H9 (cell line): Measurements from ENCODE around the gene NFATC1. TPM values are rescaled to one million over a fixed set of nuclear protein-coding genes. Genes with fewer than 3 reads are reported as not detected.

Source experiments
- DNase-seq: peaks from one replicate; pipeline ENCODE4 v3.0.0-alpha.2; 2017
- H2AFZ ChIP-seq: one replicate; pipeline ENCODE4 v1.6.1; 2013; ENCODE audit warnings: mild to moderate bottlenecking, low read length, control low read depth, moderate library complexity
- H2AK5ac ChIP-seq: 2 replicates; pipeline ENCODE4 v1.6.1; 2013; ENCODE audit warnings: low read length, control low read depth, mixed read lengths; ENCODE audit not compliant: insufficient read length
- H2BK120ac ChIP-seq: one replicate; pipeline ENCODE4 v1.6.1; 2013; ENCODE audit warnings: low read depth, mild to moderate bottlenecking, low read length, control low read depth, inconsistent platforms; ENCODE audit not compliant: poor library complexity, severe bottlenecking
- H2BK12ac ChIP-seq: 2 replicates; pipeline ENCODE4 v1.6.1; 2013; ENCODE audit warnings: low read length, control low read depth, mixed read lengths, low read depth; ENCODE audit not compliant: insufficient read length
- H2BK15ac ChIP-seq: 2 replicates; pipeline ENCODE4 v1.6.1; 2013; ENCODE audit warnings: low read depth, low read length, control low read depth
- H2BK20ac ChIP-seq: one replicate; pipeline ENCODE4 v1.6.1; 2013; ENCODE audit warnings: low read depth, mild to moderate bottlenecking, low read length, control low read depth, inconsistent platforms; ENCODE audit not compliant: poor library complexity, severe bottlenecking
- H2BK5ac ChIP-seq: 2 replicates; pipeline ENCODE4 v1.6.1; 2013; ENCODE audit warnings: low read length, control low read depth, mixed read lengths; ENCODE audit not compliant: insufficient read length
- H3K14ac ChIP-seq: 2 replicates; pipeline ENCODE4 v1.6.1; 2013; ENCODE audit warnings: low read length, control low read depth; ENCODE audit not compliant: insufficient read depth
- H3K18ac ChIP-seq: 2 replicates; pipeline ENCODE4 v1.6.1; 2013; ENCODE audit warnings: low read depth, mild to moderate bottlenecking, mixed read lengths, low read length, control low read depth; ENCODE audit not compliant: insufficient read length
- H3K23ac ChIP-seq: 2 replicates; pipeline ENCODE4 v1.6.1; 2013; ENCODE audit warnings: low read length, control low read depth, mixed read lengths, low read depth; ENCODE audit not compliant: insufficient read length
- H3K23me2 ChIP-seq: 2 replicates; pipeline ENCODE4 v1.6.1; 2013; ENCODE audit warnings: low read depth, mild to moderate bottlenecking, mixed read lengths, low read length, control low read depth; ENCODE audit not compliant: insufficient read length, poor library complexity, severe bottlenecking
- H3K27ac ChIP-seq: 2 replicates; pipeline ENCODE4 v1.5.1; 2013; ENCODE audit warnings: low read length, control low read depth, mixed read lengths, low read depth; ENCODE audit not compliant: insufficient read length
- H3K27me3 ChIP-seq: 2 replicates; pipeline ENCODE4 v1.6.1; 2013; ENCODE audit warnings: low read length, control low read depth, inconsistent platforms; ENCODE audit not compliant: insufficient read depth
- H3K4ac ChIP-seq: 2 replicates; pipeline ENCODE4 v1.6.1; 2013; ENCODE audit warnings: low read depth, mild to moderate bottlenecking, control low read depth, inconsistent platforms, low read length, moderate library complexity
- H3K4me1 ChIP-seq: 2 replicates; pipeline ENCODE4 v1.6.1; 2013; ENCODE audit warnings: low read length, control low read depth, inconsistent platforms; ENCODE audit not compliant: insufficient read depth
- H3K4me2 ChIP-seq: 2 replicates; pipeline ENCODE4 v1.6.1; 2013; ENCODE audit warnings: low read length, control low read depth, mixed read lengths; ENCODE audit not compliant: insufficient read length, insufficient read depth
- H3K56ac ChIP-seq: 2 replicates; pipeline ENCODE4 v1.6.1; 2013; ENCODE audit warnings: low read depth, mild to moderate bottlenecking, mixed read lengths, low read length, control low read depth; ENCODE audit not compliant: insufficient read length
- H3K79me1 ChIP-seq: 2 replicates; pipeline ENCODE4 v1.6.1; 2013; ENCODE audit warnings: low read depth, mild to moderate bottlenecking, moderate library complexity, low read length, control low read depth, inconsistent platforms; ENCODE audit not compliant: insufficient read depth, poor library complexity, severe bottlenecking
- H3K79me2 ChIP-seq: 2 replicates; pipeline ENCODE4 v1.6.1; 2013; ENCODE audit warnings: low read length, control low read depth, inconsistent platforms; ENCODE audit not compliant: insufficient read depth
- H3K9ac ChIP-seq: 2 replicates; pipeline ENCODE4 v1.6.1; 2013; ENCODE audit warnings: low read length, control low read depth, mixed read lengths; ENCODE audit not compliant: insufficient read length; ENCODE audit errors: extremely low read depth
- H3K9me3 ChIP-seq: one replicate; pipeline ENCODE4 v1.6.1; 2013; ENCODE audit warnings: low read depth, low read length, inconsistent platforms; ENCODE audit not compliant: control insufficient read depth
- H3T11ph ChIP-seq: one replicate; pipeline ENCODE4 v1.6.1; 2013; ENCODE audit warnings: mild to moderate bottlenecking, low read length, control low read depth, inconsistent platforms
- H4K20me1 ChIP-seq: one replicate; pipeline ENCODE4 v1.6.1; 2013; ENCODE audit not compliant: control insufficient read depth, insufficient read length, insufficient read depth
- H4K5ac ChIP-seq: 2 replicates; pipeline ENCODE4 v1.6.1; 2013; ENCODE audit warnings: low read depth, mild to moderate bottlenecking, mixed read lengths, low read length, control low read depth; ENCODE audit not compliant: insufficient read length
- H4K8ac ChIP-seq: replicated peaks from 2 replicates; pipeline ENCODE4 v1.6.1; 2013; ENCODE audit warnings: low read length, control low read depth, mixed read lengths, low read depth; ENCODE audit not compliant: insufficient read length
- H4K91ac ChIP-seq: 2 replicates; pipeline ENCODE4 v1.6.1; 2013; ENCODE audit warnings: low read depth, mild to moderate bottlenecking, moderate library complexity, mixed read lengths, low read length, control low read depth; ENCODE audit not compliant: insufficient read length
- H3K27ac Mint-ChIP-seq, 3 experiments: 2 replicates in 2 of 3; 3 replicates in 1 of 3; pipeline ENCODE4 v1.8.0; 2020 to 2021; ENCODE audit warnings: mixed read lengths in 3 of 3, mild to moderate bottlenecking in 1 of 3, moderate library complexity in 1 of 3
- H3K27me3 Mint-ChIP-seq: 2 replicates; pipeline ENCODE4 v1.8.0; 2021; ENCODE audit warnings: low read depth, mild to moderate bottlenecking, moderate library complexity, mixed read lengths
- H3K36me3 Mint-ChIP-seq, 3 experiments: 2 replicates in 2 of 3; 3 replicates in 1 of 3; pipeline ENCODE4 v1.8.0; 2020 to 2021; ENCODE audit warnings: low read depth in 3 of 3, mixed read lengths in 3 of 3; ENCODE audit not compliant: insufficient read depth in 1 of 3
- H3K4me1 Mint-ChIP-seq, 2 experiments: 2 replicates each; pipeline ENCODE4 v1.8.0; 2020; ENCODE audit warnings: mixed read lengths in 2 of 2
- H3K4me3 Mint-ChIP-seq, 2 experiments: 2 replicates in 1 of 2; 3 replicates in 1 of 2; pipeline ENCODE4 v1.8.0; 2020 to 2021; ENCODE audit warnings: mild to moderate bottlenecking in 2 of 2, mixed read lengths in 2 of 2, moderate library complexity in 1 of 2
- H3K9me3 Mint-ChIP-seq, 2 experiments: 2 replicates in 1 of 2; 3 replicates in 1 of 2; pipeline ENCODE4 v1.8.0; 2020; ENCODE audit warnings: mild to moderate bottlenecking in 2 of 2, mixed read lengths in 2 of 2, moderate library complexity in 1 of 2
- CTCF ChIP-seq: fragments of 200-600 bp; sonication (generic); conservative IDR thresholded peaks from 3 replicates; pipeline ENCODE4 v1.8.0; 2021; ENCODE audit warnings: antibody characterized with exemption, mild to moderate bottlenecking
- WGBS: extraction: QIAGEN DNeasy Blood & Tissue Kit; methylation state at CpG from one replicate; pipeline ENCODE4 v1.1.7; 2013; ENCODE audit warnings: missing lambda C conversion rate, low lambda C conversion rate, mixed read lengths; ENCODE audit not compliant: insufficient read length; ENCODE audit errors: extremely low coverage; 5-methylcytosine and 5-hydroxymethylcytosine counted together
- total RNA-seq: library from RNA; stranded (reverse); gene quantifications from 2 replicates; pipeline ENCODE4 v1.2.1, GENCODE V29; 2021

Gene NFATC1
- total RNA-seq, 1 experiment from 2014 or later, result 5.5 TPM

GRCh38 chr18:79389689-79390088, 6.0 kb upstream of the NFATC1 start:
- H3K79me2 ChIP-seq, result no peaks in the 10 kb centered on the region
- H2BK12ac ChIP-seq, result no peak overlapping the region
- H2BK120ac ChIP-seq, result no peak overlapping the region
- no peak overlapping the region for H3K4ac ChIP-seq
- Mint-ChIP-seq H3K36me3 (no peaks in the 10 kb centered on the region), H3K4me3 (no peak overlapping the region), H3K27ac (no peak overlapping the region), H3K27me3 (peaks cover 74% of the 10 kb centered on the region), H3K4me1 (peaks cover 3 to 6% of the 10 kb centered on the region in 2 experiments), H3K9me3 (no peaks in the 10 kb centered on the region; a peak in 2 of 5 replicates)
- no peaks in the 10 kb centered on the region for H3K79me1 ChIP-seq
- H2AFZ ChIP-seq, result no peak overlapping the region
- no peaks in the 10 kb centered on the region for H4K20me1 ChIP-seq
- H4K91ac ChIP-seq, result no peak overlapping the region
- H3K9me3 ChIP-seq, result no peaks in the 10 kb centered on the region
- H3K56ac ChIP-seq, result no peak overlapping the region
- no peak overlapping the region for H2BK15ac ChIP-seq
- no peak overlapping the region for H4K5ac ChIP-seq
- no peak overlapping the region for H2BK5ac ChIP-seq
- peaks cover 3% of the 10 kb centered on the region for H3K23me2 ChIP-seq
- H3K4me1 ChIP-seq, result no peaks in the 10 kb centered on the region
- no CpG with 5 or more reads among the region's 4 CpGs for WGBS
- H3K9ac ChIP-seq, result no peak overlapping the region
- no peak for TF ChIP-seq CTCF
- DNase-seq, result no peak
- no peak overlapping the region for H3K27ac ChIP-seq
- H3K4me2 ChIP-seq, result no peak overlapping the region
- H3K14ac ChIP-seq, result no peak overlapping the region
- H3T11ph ChIP-seq, result no peak overlapping the region
- no peak overlapping the region for H3K23ac ChIP-seq
- H4K8ac ChIP-seq, result no peak overlapping the region
- no peak overlapping the region for H3K18ac ChIP-seq
- no peak overlapping the region for H2BK20ac ChIP-seq
- peaks cover 16% of the 10 kb centered on the region; the same call in 1 of the 2 replicates for H3K27me3 ChIP-seq
- no peak overlapping the region for H2AK5ac ChIP-seq
